Fibroblast of skin of right biceps (primary cell): Measurements from ENCODE around the gene KDM8.
"Not testable (repeated sequence)": the region's sequence is repeated elsewhere in the genome, so short reads cannot be mapped to it uniquely, and the experiment has no call there.

ENCODE experiments used
- DNase-seq: peaks from one replicate; pipeline ENCODE4 v3.0.0-alpha.2; 2013

Gene KDM8

GRCh38 chr16:27245276-27246172, 42.2 kb downstream of the KDM8 start:
- DNase-seq, result peak; percentile 79

DNA sequence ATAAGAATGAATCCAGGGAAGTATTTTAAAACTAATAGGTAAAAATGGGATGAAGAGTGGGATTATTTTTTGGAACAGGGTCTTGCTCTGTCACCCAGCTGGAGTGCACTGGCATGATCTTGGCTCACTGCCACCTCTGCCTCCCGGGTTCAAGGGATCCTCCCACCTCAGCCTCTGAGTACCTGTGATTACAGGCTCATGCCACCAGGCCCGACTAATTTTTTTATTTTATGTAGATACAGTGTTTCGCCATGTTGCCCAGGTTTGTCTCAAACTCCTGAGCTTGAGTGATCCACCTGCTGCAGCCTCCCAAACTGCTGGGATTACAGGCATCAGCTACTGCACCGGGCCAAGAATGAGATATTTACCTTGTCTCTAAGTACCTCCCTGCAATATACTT, 43.1 kb downstream of the KDM8 start:
- DNase-seq, result no peak

- DNase-seq, result not testable (repeated sequence)
Observed at GRCh38 chr16:27247076-27247475, 43.8 kb downstream of the KDM8 start.

- no peak for DNase-seq
Observed at GRCh38 chr16:27248036-27248435, 44.7 kb downstream of the KDM8 start.

DNA sequence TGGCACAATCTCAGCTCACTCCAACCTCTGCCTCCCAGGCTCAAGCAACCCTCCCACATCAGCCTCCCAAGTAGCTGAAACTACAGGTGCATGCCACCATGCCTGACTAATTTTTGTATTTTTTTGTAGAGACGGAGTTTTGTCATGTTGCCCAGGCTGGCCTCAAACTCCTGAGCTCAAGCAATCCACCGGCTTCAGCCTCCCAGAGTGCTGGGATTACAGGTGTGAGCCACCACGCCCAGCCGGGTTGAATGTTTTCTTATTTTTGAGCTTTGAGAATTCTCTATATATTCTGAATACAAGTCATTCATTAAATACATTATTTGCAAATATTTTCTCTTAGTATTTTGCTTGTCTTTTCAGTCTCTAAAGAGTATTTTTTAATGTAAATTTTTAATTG, 45.6 kb downstream of the KDM8 start:
- DNase-seq, result not testable (repeated sequence)

DNA sequence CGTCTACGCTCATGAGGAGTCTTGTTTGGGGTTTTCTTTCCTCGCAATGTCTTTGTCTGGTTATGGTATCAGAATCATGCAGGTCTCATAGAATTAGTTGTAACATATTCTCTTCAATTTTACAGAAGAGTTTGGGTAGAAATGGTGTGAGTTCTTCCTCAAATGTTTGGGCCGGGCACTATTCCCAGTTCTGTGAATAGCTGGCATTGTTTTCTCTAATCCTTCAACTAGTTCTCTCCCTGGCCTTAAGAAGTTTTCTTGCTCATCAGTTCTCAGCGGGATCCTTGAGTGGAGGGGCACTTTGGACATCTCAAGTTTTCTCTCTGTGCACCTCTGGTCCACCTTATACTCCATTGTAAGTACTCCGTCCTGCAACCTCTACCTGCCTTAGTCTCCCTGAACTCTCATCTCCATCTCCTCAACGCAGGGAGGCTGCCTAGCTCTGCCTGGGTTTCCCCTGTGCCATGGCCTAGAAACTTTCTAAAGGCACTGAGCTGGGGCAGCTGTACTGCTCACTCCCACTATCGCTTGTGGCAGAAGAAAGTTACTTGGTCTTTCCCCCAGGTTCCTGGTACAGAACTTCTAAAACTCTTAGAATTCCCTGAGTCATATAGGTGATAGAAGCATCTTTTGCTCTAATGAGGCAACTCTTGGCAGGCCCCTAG, 48.3 kb downstream of the KDM8 start:
- no peak for DNase-seq

DNA sequence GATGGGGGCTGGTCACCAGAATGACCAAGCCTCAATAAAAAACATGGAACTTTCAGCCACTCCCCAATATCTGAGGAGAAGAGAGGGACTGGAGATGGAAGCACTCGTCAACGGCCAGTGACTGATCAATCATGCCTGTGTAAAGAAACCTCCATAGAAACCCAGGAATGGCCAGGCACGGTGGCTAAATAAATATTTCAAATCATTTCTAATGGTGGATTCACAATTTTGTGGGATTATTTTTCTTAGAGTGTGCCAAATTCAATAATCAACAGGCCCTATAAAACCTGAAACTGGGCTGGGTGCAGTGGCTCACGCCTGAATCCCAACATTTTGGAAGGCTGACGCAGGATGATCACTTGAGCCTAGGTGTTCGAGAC, 48.9 kb downstream of the KDM8 start:
- DNase-seq, result no peak

DNA sequence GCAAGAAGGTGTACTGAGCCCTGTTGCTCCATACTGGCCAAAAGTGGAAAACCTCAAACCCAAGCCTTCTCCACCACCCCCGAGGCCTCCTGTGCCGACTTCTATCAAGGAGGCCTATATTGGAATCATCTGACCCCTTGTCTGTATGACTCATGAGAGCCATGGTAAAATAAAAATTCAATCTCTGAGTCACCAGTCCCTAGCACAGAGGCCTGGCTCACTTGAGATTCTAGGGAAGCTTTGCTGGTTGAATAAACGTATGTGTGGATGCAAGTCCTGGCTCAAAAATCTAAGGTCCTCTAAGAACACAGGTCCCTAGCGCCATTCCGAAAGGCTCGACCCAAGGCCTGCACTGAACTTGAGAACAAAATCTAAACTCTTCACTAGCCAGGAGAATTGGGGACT, 50.2 kb downstream of the KDM8 start:
- peak; percentile 86 for DNase-seq

DNA sequence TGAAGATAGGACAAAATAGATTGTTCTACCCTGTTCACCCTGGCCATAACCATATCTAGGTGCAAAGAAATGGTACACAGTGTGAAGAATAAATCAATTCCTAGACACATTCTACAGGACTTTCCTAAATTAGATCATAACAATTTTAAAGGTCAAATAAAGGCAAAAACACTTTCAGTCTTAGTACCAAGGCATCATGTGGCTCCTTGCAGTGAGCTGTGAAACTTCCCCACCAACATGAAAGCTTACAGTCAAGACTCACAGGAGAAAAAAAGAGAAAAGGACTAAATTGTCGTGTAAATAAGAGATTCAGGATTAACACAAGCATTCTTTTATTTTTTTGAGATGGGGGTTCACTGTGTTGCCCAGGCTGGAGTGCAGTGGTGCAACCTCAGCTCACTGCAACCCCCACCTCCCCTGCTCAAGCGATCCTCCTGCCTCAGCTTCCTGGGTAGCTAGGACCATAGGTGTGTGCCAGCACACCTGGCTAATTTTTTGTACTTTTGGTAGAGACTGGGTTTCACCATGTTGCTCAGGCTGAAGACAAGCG, 51.0 kb downstream of the KDM8 start:
- DNase-seq, result no peak

- DNase-seq, result no peak
Observed at GRCh38 chr16:27256861-27257260, 53.5 kb downstream of the KDM8 start.

DNA sequence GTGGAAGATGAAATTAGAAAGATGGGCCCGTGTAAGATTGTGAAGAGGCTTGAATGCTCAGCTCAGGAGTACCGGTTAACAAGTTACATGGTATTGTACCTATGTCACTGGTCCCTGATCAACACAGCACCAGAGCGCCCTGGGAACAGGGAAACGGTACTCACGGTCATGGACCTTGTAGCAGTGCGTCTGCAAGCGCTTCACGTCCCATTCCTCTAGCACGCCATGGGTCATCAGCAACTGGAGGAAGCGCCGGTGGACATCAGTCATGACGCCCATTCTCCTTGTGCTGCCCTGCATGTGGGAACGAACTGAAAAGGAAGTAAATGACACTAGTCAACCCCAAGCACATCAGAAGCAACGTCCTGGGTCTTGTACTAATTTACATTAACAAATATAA, 53.9 kb downstream of the KDM8 start:
- no peak for DNase-seq

DNA sequence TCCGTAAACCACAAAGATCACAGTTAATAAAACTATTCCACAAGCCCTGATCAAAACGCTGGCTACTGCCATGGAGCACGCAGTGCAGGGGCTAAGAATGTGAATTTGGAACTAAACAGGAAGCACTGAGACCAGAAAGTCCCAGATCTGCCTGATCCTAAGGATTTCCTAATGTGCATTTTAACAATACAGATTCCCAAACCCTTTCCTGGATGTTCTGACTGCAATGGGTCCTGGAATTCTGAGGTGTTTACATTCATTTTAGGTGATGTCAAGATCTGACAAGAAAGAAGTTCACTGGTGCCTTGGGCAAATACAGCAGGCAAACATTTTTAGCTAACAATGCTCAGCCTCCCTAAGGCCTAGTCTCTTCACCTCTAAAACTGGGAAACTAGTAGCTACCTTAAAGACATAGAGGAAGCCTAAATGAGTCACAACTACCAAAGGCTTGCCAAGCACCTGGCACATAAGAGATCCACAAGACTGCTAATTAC, 55.0 kb downstream of the KDM8 start:
- peak; percentile 17 for DNase-seq

GRCh38 chr16:27259710-27260109, 56.4 kb downstream of the KDM8 start:
- DNase-seq, result no peak

DNA sequence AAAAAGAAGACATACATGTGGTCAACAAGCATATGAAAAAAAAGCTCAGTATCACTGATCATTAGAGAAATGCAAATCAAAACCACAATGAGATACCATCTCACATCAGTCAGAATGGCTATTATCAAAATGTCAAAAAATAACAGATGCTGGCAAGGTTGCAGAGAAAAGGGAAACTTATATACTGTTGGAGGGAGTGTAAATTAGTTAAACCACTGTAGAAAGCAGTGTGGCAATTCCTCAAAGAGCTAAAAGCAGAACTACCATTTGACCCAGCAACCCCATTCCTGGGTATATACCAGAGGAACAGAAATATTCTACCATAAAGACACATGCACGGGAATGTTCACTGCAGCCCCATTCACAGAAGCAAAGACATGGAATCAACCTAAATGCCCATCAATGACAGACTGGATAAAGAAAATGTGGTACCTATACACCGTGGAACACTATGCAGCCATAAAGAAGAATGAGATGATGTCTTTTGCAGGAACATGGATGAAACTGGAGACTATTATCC, 59.6 kb downstream of the KDM8 start:
- not testable (repeated sequence) for DNase-seq

GRCh38 chr16:27264151-27264550, 60.8 kb downstream of the KDM8 start:
- peak; percentile 66 for DNase-seq

GRCh38 chr16:27265982-27266381, 62.7 kb downstream of the KDM8 start:
- DNase-seq, result no peak

DNA sequence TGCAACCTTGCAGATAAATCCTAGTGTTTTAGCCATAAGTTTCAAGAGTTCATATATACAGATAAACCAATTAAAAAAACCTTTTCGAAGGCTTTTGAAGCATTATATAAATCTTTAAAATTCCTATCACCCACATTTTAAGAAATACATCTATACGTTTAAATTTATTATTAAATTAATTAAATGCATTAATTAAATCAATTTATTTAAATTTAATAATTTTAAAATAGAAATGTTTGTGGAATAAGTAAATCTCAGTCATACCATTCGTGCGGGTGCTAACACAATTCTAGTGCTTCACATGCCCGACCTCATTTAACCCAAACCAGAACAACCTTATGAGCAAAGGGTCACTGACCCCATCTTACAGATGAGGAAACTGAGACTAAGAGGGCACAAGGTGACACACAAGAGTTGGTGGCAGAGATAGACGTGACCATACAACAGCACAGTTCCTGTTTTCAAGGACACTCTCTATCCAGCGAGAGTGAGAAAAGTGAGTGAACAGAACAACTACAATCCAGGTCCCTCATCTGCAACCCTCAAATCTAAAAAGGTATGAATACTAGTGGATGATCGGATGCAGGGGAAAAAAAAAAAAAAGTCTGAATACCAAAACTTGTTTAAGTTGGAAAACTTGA, 63.8 kb downstream of the KDM8 start:
- DNase-seq, result no peak

- peak; percentile 96 for DNase-seq
Observed at GRCh38 chr16:27268376-27269299, 65.3 kb downstream of the KDM8 start, which contains the start of gene NSMCE1. NSMCE1 (minus strand) TSS chr16:27268772; CDS start chr16:27257570, 11,202 bp downstream.

- DNase-seq, result no peak
Observed at GRCh38 chr16:27269300-27270150, 66.2 kb downstream of the KDM8 start.

GRCh38 chr16:27270349-27270748, 67.0 kb downstream of the KDM8 start:
- DNase-seq, result no peak
